A549 (cell line): ENCODE data around the gene RAX2.

Experiments used
- CHD2 ChIP-seq: fragments of 150-350 bp; IDR thresholded peaks from 2 replicates; pipeline ENCODE4 v1.6.1; 2014; ENCODE audit warnings: low read length; ENCODE audit not compliant: partially characterized antibody
- CTCF ChIP-seq: fragments of >200 bp; sonication (Bioruptor Twin); formaldehyde crosslinking; IDR thresholded peaks from 3 replicates; pipeline ENCODE4 v1.5.1; 2016
- EP300 ChIP-seq, 2 experiments: fragments of >200 bp; sonication (Bioruptor Twin); formaldehyde crosslinking; IDR thresholded peaks; 2 replicates in 1 of 2; 3 replicates in 1 of 2; pipeline ENCODE4 v1.6.1; 2016 to 2017
- MAFK ChIP-seq: fragments of 450-650 bp; IDR thresholded peaks from 2 replicates; pipeline ENCODE4 v1.6.1; 2014; ENCODE audit not compliant: partially characterized antibody
- MAZ ChIP-seq: fragments of 150-350 bp; IDR thresholded peaks from 2 replicates; pipeline ENCODE4 v1.6.1; 2014; ENCODE audit warnings: antibody characterized with exemption, low read depth, low read length, borderline replicate concordance
- PBX3 ChIP-seq: IDR thresholded peaks from 2 replicates; pipeline ENCODE4 v1.6.1; 2012
- POLR2A ChIP-seq: IDR thresholded peaks from 2 replicates; pipeline ENCODE4 v1.6.1; 2012; ENCODE audit warnings: mild to moderate bottlenecking, low read length
- RAD21 ChIP-seq, 2 experiments: fragments of >200 bp in 1 of 2; sonication (Bioruptor Twin) in 1 of 2; formaldehyde crosslinking in 1 of 2; IDR thresholded peaks in 1 of 2; conservative IDR thresholded peaks in 1 of 2; 2 replicates in 1 of 2; 3 replicates in 1 of 2; pipeline ENCODE4 v1.6.1; 2012 to 2018; ENCODE audit warnings: inconsistent platforms in 1 of 2
- SREBF2 ChIP-seq: fragments of 450-650 bp; IDR thresholded peaks from 2 replicates; pipeline ENCODE4 v1.6.1; 2014; ENCODE audit warnings: mild to moderate bottlenecking, moderate library complexity
- USF2 ChIP-seq: fragments of 450-650 bp; IDR thresholded peaks from 2 replicates; pipeline ENCODE4 v1.6.1; 2014; ENCODE audit warnings: antibody characterized with exemption
- TF ChIP-seq, protein P1 (sequence below): IDR thresholded peaks from 2 replicates; pipeline ENCODE4 v1.6.1; 2012; ENCODE audit warnings: low read depth, borderline replicate concordance

DNA sequence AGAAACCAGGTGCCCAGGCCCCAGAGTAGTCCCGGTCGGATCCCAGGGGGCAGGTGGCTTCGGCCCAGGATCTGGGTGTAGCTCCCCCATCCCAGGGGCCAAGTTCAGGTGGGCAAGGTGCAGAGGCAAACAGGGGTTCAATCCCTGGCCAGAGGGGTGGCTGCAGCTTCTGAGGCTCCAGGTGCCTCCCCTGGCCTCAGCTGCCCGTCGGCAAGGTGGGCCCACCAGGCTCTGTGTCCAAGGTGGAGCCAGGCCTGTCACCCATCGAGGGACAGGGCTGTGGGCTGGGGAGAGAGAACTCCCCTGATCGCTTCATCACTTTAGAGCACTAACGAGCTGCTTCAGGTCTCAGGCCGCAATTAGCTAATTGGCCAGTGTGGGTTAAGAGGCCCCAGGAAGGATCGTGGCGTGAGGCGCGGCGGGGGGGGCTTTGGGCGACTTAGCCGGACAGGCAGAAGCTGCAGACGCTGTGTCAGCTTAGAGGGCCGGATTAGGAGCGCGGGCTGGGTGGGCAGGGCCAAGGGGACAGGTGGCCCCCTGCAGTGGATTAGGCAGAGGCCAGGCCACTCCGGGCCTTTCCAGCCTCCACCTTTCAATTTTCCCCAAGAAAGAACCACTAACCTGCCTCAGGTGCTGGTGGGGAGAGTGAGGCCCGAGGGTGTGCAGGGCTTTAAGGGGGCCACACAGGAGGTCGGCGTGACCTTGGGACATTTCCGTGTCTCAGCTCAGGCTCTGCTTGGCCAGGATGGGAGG lies 2.8 kb upstream of the RAX2 start:
- no peak for TF ChIP-seq POLR2A
- TF ChIP-seq RAD21 (conservative IDR thresholded peaks at IDR 0.05 in 1 of 2, IDR thresholded peaks at IDR 0.05 in 1 of 2), result no peak
- TF ChIP-seq SREBF2, result no peak
- no peak for TF ChIP-seq CTCF
- TF ChIP-seq PBX3, result no peak
- no peak for TF ChIP-seq MAZ
- no peak for TF ChIP-seq USF2
- TF ChIP-seq CHD2, result no peak
- TF ChIP-seq, protein P1, sequence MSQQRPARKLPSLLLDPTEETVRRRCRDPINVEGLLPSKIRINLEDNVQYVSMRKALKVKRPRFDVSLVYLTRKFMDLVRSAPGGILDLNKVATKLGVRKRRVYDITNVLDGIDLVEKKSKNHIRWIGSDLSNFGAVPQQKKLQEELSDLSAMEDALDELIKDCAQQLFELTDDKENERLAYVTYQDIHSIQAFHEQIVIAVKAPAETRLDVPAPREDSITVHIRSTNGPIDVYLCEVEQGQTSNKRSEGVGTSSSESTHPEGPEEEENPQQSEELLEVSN, result no peak
- no peak for TF ChIP-seq EP300 (IDR thresholded peaks at IDR 0.05)
- TF ChIP-seq MAFK, result no peak
